Fibroblast of skin of scalp (primary cell): ENCODE data around the gene GSTT2B.
A peak's percentile ranks its signal among the peaks of the same experiment; 100 is the strongest.
"Not testable (repeated sequence)": the region's sequence is repeated elsewhere in the genome, so short reads cannot be mapped to it uniquely, and the experiment has no call there.

Experiments used
- DNase-seq: peaks from one replicate; pipeline ENCODE4 v3.0.0-alpha.2; 2013

GSTT2B gene

DNA sequence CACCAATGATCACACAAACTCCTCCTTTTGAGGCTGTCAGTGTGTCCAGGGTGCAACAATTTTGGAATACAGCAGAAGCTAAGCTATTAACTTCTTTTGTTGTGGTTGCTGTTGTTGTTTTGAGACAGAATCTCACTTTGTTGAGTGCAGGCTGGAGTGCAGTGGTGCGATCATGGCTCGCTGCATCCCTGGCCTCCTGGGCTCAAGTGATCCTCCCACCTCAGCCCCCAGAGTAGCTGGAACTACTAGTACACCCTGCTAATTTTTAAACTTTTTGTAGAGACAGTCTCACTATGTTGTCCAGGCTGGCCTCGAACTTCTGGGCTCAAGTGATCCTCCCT is 22.0 kb downstream of the GSTT2B start:
- DNase-seq: no peak

DNA sequence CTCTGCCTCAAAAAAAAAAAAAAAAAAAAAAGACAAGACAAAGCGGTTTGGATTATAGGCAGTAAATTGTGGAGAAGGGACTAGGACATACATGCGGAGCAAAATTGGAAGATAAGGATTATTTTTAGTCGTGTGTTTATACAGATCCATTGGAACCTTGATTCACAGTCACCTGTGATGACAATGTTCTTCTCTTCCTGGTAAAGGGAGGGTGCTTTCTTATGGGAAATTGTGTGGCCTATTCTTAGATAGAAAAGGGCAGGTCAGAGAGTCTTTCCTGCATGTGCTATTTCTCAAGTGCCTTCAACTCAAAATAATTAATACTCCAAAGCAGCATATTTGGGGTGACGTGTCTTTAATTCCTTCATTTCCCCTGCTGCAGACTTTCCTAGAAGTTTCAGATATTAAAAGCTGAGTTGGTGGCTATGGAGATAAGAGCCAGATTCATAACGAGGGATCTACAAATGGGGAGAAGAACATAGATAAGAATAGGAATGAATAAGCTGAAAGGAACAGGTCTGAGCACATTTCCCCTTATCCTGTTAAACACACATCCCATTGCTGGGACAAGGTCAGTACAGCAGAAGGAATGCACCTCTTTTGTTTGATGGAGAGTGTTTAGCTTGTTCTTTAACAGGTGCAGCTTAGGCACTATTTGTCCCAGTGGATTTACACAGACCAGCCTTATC is 22.5 kb downstream of the GSTT2B start:
- no peak for DNase-seq

DNA sequence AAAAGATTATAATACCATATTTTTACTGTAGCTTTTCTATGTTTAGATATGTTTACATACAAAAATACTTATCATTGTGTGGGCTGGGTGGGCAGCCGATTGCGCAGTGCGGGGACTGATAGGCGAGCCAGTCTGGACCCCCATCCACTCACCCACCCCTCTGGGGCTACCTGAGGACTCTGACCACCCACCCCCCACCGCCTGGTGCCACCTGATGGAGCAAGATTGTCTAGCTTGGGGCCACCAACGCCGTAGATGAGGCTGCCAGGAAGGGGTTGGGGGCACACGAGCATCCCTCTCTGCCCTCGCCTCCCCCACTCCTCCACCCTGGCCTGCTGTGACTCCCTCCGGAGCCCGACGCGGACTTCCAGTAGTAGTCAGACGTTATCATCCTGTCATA is 34.4 kb downstream of the GSTT2B start:
- no peak for DNase-seq

DNA sequence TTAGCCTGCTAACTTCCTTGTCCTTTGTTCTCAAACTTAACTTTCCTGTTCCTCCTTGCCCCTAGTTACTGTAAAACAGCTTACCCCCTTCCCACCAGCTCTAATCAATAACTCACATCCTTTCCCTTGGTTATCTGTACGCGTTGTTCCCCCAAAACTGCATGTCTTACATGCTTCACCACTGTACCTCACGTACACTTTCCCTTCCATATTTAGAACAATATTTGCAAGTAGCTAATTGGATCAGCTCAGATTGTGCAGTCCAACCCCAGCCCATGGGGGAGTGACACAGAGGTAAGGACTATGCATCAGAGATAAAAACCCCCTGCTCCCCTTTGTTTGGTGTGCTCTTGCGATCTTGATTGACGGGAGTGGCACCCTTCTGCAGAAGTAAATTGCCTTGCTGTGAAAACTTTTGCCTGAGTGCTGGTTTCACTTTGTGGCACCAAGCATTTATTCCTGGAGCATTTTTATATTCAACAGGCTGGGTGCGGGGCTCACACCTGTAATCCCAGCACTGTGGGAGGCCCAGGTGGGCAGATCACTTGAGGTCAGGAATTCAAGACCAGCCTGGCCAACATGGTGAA is 35.9 kb downstream of the GSTT2B start:
- DNase-seq: no peak

GRCh38 chr22:23922921-23923320 is 38.1 kb downstream of the GSTT2B start:
- DNase-seq: no peak

DNA sequence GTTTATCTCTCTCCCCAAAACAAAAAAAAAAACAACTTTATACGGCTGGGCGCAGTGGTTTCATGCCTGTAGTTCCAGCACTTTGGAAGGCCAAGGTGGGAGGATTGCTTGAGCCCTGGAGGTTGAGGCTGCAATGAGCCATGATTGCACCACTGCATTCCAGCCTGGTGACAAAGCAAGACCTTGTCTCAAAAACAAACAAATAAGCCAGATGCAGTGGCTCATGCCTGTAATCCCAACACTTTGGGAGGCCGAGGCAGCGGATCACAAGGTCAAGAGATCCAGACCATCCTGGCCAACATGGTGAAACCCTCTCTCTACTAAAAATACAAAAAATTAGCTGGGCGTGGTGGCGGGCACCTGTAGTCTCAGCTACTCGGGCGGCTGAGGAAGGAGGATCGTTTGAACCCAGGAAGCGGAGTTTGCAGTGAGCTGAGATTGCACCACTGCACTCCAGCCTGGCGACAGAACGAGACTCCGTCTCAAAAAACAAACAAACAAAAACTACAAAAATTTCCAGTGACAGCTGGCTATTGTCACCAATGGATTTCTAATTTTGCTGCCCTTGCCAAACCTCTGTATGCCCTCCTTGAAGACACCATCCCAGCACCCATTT is 39.3 kb downstream of the GSTT2B start:
- peak; percentile 15 for DNase-seq

GRCh38 chr22:23920267-23920611 is 40.8 kb downstream of the GSTT2B start:
- DNase-seq: not testable (repeated sequence)

GRCh38 chr22:23915290-23915689 is 45.7 kb downstream of the GSTT2B start:
- DNase-seq: no peak

DNA sequence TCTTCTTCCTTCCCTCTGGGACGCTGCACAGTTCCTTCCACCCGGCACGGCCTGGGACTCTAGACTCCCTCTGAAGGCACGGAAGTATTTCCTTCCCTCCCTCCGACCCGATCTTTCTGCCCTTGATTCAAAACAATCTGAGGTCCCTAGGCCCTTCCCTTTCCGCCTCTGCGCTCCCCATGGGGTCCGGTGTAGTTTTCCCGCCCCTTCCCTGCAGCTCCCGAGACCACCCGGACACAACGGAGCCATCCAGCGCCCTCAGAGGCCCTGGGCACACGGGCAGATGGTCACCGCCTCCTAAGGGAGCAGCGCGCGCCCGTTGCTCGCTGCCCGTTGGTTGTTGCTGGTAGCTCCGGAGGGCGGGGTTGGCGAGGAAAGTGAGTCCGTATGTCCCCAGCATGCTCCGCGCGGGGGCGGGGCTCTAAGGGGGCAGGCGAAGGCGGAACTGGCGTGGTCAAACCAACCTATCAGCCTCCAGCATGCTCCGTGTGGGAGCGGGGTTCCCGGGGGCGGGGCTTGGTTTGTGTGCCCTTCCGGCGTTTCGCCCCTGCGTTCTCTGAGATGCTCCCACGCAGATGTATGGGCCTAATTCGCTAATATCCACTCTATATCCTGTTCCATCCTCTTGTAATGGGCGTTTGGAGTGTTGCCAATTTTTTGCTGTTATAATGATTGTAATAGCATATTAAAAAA is 47.2 kb downstream of the GSTT2B start:
- DNase-seq: peak; percentile 99

- DNase-seq: no peak
Measured at GRCh38 chr22:23913306-23913660, 47.7 kb downstream of the GSTT2B start.

GRCh38 chr22:23912293-23912903 is 48.6 kb downstream of the GSTT2B start:
- DNase-seq: no peak

GRCh38 chr22:23911318-23911980 is 49.5 kb downstream of the GSTT2B start:
- DNase-seq: no peak

DNA sequence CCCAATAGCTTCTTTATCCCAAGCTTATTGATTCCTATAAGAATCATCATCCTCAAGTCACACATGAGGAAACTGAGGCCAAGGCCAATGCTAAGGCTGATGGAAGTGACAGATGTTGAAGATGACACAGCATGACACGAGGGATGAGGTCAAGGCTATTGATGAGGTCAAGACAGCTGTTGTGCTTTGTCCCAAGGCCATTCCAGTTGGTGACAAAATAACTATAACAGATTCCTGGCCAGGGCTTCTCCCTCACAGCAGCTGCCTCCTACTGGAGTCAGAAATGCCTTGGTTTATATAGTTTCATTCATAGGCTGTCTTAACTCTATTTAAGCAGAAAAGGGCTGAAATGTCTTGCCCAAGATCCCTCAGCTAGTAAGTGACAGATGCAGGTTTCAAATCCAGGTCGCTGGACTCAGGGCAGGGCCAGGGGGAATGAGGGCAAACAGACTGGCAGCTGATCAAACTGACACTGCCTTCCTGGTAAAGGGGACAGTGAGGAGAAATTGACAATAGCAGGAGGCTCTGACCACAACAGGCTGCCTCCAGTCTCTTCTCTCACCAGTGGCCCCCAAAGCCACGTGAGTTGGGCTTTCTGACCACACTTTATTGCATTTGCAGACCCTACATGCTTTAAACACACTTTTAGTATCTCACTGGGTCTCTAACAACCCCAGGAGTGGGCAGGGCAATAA is 50.4 kb downstream of the GSTT2B start:
- DNase-seq: no peak

DNA sequence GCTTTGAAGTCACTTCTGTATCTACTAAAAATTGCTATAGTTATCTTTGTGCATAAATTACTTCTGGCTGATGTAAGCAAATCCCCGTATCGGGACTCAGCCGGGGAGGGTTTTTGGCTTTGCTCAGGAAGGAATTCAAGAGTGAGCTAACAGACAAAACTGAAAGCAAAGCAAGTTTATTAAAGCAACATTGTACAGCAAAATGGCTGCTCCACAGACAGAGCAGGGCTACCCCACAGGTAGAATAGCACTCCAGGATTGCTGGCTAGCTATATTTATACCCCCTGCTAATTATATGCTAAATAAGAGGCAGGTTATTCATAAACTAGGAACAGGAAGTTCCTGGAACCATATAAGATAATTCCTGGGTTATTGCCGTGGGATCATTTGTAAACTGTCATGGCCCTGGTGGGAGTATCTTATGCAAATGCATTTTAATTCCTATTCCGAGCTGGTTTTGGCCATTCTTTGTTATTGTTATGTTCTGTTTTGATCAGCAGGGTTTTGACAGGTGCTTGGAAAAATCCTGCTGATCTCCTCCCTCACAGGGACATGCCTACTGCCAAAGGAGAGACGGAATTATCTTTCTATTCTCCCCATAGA is 51.6 kb downstream of the GSTT2B start:
- DNase-seq: no peak

DNA sequence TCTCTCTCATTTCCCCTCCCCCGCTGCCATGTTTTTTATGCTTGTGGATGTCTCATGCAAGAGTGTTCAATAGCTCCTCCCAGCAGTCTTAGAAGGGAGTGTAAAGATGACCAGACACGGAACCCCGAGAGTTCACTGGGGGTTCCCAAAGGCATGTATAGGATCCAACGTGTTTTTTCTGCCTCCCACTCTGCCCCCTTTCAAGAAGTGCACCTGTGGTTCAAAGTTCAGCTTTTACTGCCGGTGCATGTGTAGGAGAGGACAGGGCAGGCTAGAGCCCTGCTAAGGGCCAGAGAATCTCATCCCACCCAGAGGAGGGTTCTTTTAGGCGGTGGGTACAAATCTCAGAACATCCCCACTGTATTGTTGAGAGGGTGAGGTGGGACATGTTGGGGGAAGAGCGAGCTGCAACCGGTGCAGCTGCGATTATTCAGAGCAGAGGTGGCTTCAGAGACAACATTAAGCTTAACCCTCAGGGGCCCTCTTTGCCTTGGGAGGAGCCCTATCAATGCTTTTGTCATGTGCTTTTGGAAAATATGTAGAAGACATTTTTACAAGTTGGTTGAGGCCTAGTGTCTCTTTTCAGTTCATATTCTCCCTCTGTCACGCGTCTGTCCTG is 52.3 kb downstream of the GSTT2B start:
- no peak for DNase-seq

GRCh38 chr22:23907423-23907822 is 53.6 kb downstream of the GSTT2B start:
- DNase-seq: not testable (repeated sequence)
